ENCODE data around the gene PHGDH.

- TF ChIP-seq CTCF (IDR thresholded peaks at IDR 0.05; ENCODE audit: insufficient read depth, low read depth, low read length): no peak
- TF ChIP-seq EZH2 (IDR thresholded peaks at IDR 0.05; ENCODE audit: insufficient read depth, low read length): no peak
These were observed 37.6 kb upstream of the PHGDH start for GRCh38 chr1:119674111-119674526.

Measured in astrocyte (in vitro differentiated cells and primary cell).